ENCODE measurements around the gene HTR2B.
"Not testable (repeated sequence)": the region's sequence is repeated elsewhere in the genome, so short reads cannot be mapped to it uniquely, and the experiment has no call there.

HTR2B gene

GRCh38 chr2:231159306-231159705 is 34.5 kb upstream of the HTR2B start:
- DNase-seq (ENCODE audit: low read depth): no peak
- no peak overlapping the region for H3K4me3 ChIP-seq (ENCODE audit: low read length)
- TF ChIP-seq, protein P1, sequence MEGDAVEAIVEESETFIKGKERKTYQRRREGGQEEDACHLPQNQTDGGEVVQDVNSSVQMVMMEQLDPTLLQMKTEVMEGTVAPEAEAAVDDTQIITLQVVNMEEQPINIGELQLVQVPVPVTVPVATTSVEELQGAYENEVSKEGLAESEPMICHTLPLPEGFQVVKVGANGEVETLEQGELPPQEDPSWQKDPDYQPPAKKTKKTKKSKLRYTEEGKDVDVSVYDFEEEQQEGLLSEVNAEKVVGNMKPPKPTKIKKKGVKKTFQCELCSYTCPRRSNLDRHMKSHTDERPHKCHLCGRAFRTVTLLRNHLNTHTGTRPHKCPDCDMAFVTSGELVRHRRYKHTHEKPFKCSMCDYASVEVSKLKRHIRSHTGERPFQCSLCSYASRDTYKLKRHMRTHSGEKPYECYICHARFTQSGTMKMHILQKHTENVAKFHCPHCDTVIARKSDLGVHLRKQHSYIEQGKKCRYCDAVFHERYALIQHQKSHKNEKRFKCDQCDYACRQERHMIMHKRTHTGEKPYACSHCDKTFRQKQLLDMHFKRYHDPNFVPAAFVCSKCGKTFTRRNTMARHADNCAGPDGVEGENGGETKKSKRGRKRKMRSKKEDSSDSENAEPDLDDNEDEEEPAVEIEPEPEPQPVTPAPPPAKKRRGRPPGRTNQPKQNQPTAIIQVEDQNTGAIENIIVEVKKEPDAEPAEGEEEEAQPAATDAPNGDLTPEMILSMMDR (IDR thresholded peaks at IDR 0.05; ENCODE audit: insufficient read depth, low read depth, low read length, missing control alignments): no peak

DNA sequence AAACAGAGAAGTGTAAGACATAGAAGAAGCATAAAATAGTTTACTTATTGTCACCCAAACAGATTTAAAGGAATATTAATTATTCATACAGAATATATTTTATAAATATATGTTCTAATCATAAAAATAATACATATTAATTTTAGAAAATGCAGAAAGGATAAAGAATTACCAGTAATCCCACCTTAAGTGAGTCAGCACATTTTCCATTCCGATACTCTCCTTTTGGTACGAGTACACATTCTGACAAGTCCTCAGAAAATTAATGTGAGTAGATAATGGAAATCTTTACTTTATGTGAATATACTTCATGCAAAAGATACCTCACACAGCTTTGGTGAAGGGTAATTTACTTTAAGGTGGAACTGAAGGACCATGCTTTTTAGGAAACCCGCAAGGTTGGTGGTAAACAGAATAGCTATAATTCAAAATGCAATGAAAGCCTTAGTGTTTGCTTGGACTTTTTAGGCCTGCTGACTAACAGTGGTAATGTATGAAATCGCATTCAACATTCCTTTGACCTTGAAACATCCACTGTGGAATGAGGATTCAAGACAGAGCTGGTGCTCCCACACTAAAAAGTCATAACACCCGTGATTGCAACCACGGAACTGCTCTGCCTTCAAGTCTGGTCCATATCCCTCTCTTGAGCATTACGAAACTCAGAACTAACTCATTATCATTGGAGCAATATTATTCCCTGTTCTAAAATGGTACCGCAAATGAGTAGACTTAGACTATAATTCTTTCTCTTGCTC is 28.1 kb upstream of the HTR2B start:
- TF ChIP-seq, protein P1 (IDR thresholded peaks at IDR 0.05; ENCODE audit: insufficient read depth, low read depth, low read length, missing control alignments): no peak
- DNase-seq (ENCODE audit: low read depth): no peak
- H3K4me3 ChIP-seq (ENCODE audit: low read length): no peak overlapping the region

DNA sequence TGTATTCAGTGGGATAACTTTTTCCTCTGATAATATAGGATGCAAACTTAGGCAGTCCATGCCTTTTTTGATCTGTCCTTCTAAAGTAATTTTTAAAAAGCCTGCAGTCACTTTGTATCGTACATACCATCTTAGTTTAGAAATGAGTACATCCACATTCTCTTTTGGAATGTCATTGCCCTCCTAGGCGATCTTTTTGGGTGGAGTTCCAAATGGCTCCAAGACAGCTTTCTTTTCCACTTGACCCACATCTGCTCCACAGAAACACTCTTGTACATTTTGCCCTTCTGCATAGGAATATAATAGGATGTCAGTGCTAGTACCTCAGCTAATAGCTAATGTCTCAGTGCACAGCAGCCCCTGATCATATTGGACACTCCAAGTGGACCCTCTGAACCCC is 21.8 kb upstream of the HTR2B start:
- no peak overlapping the region for H3K4me3 ChIP-seq (ENCODE audit: low read length)
- no peak for DNase-seq (ENCODE audit: low read depth)
- TF ChIP-seq, protein P1 (IDR thresholded peaks at IDR 0.05; ENCODE audit: insufficient read depth, low read depth, low read length, missing control alignments): no peak

DNA sequence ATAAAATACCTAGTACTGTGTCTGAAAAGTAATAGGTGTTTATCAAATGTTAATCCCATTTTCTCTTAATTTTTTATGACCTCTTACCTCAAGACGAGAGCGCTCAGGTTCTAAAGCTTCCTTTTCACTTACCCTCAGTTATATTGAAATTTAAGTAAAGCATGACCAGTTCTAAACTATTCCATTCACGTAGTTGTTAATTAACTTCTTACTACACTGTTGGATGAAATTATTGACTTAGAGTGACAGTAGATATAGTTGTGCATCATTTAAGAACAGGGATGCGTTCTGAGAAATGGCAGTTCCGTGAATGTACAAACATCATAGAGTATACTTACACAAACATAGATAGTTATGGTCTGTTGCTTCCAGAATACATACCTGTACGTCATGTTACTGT is 20.1 kb upstream of the HTR2B start:
- TF ChIP-seq, protein P1 (IDR thresholded peaks at IDR 0.05; ENCODE audit: insufficient read depth, low read depth, low read length, missing control alignments): no peak
- no peak overlapping the region for H3K4me3 ChIP-seq (ENCODE audit: low read length)
- no peak for DNase-seq (ENCODE audit: low read depth)

DNA sequence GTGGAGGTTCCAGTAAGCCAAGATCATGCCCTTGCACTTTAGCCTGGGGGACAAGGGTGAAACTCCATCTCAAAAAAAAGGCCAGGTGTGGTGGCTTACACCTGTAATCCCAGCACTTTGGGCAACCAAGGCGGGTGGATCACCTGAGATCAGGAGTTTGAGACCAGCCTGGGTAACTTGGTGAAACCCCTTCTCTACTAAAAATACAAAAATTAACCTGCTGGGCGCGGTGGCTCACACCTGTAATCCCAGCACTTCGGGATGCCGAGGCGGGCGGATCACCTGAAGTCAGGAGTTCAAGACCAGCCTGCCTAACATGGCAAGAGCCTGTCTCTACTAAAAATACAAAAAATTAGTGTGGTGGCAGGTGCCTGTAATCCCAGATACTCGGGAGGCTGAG is 16.0 kb upstream of the HTR2B start:
- not testable (repeated sequence) for H3K4me3 ChIP-seq (ENCODE audit: low read length); DNase-seq (ENCODE audit: low read depth)

GRCh38 chr2:231139796-231140195 is 15.0 kb upstream of the HTR2B start:
- no peak overlapping the region for H3K4me3 ChIP-seq (ENCODE audit: low read length)
- DNase-seq (ENCODE audit: low read depth): no peak
- TF ChIP-seq, protein P1 (IDR thresholded peaks at IDR 0.05; ENCODE audit: insufficient read depth, low read depth, low read length, missing control alignments): no peak

DNA sequence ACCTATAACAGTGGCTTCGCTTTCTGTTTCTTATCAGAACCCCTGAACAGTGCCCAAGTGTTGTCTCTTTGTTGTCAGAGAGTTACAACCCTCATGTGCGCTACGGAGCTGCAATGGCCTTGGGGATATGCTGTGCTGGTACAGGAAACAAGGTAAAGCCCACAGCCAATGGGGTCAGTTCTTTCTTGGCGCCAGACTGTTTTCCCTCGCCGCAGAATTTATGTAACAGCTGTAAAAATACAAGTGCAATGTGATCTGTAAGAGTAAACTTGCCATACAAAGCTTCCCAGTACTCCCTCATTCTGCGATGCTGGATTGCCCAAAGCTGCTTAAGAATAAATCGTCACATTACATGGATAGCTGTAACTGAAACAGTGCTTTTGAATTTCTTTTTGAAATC is 13.9 kb upstream of the HTR2B start:
- TF ChIP-seq, protein P1 (IDR thresholded peaks at IDR 0.05; ENCODE audit: insufficient read depth, low read depth, low read length, missing control alignments): no peak
- no peak for DNase-seq (ENCODE audit: low read depth)
- no peak overlapping the region for H3K4me3 ChIP-seq (ENCODE audit: low read length)

All from epithelial cell of esophagus (primary cell).